SK-N-MC (cell line): ENCODE measurements around the gene FUOM.

Source experiments
- EZH2 ChIP-seq: fragments of 200-600 bp; sonication (generic); IDR thresholded peaks from one replicate; pipeline ENCODE4 v1.6.1; 2017; ENCODE audit warnings: antibody characterized with exemption
- POLR2AphosphoS5 ChIP-seq: IDR thresholded peaks from 2 replicates; pipeline ENCODE4 v1.6.1; 2012; ENCODE audit warnings: mild to moderate bottlenecking, low read depth, low read length, borderline replicate concordance

- TF ChIP-seq POLR2AphosphoS5 (no peak), EZH2 (no peak)
Observed at GRCh38 chr10:133381036-133381435, 23.2 kb upstream of the FUOM start.
